Measurements from ENCODE around the gene EXOC6.
A peak's percentile ranks its signal among the peaks of the same experiment; 100 is the strongest.
"Not testable (repeated sequence)": the region's sequence is repeated elsewhere in the genome, so short reads cannot be mapped to it uniquely, and the experiment has no call there.

EXOC6 gene

DNA sequence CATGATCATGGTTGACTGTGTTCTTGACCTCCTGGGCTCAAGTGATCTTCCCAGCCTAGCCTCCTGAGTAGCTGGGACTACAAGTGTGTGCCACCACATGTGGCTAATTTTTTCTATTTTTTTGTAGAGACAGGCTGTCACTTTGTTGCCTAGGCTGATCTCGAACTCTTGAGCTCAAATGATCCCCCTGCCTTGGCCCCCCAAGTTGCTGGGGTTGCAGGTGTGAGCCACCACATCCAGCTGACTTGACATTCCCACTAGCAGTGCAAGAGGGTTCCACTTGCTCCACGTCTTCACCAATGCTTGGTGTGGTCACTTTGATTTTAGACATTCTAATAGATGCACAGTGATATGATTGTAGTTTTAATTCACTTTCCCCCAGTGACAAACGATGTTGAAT, 250.5 kb downstream of the EXOC6 start:
- H3K4me3 ChIP-seq (ENCODE audit: low read depth, low read length): no peak overlapping the region
- POLR2A ChIA-PET: no interaction called here
- CTCF ChIA-PET: no interaction called here
- TF ChIP-seq, protein P1, sequence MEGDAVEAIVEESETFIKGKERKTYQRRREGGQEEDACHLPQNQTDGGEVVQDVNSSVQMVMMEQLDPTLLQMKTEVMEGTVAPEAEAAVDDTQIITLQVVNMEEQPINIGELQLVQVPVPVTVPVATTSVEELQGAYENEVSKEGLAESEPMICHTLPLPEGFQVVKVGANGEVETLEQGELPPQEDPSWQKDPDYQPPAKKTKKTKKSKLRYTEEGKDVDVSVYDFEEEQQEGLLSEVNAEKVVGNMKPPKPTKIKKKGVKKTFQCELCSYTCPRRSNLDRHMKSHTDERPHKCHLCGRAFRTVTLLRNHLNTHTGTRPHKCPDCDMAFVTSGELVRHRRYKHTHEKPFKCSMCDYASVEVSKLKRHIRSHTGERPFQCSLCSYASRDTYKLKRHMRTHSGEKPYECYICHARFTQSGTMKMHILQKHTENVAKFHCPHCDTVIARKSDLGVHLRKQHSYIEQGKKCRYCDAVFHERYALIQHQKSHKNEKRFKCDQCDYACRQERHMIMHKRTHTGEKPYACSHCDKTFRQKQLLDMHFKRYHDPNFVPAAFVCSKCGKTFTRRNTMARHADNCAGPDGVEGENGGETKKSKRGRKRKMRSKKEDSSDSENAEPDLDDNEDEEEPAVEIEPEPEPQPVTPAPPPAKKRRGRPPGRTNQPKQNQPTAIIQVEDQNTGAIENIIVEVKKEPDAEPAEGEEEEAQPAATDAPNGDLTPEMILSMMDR (IDR thresholded peaks at IDR 0.05; ENCODE audit: insufficient read depth, low read length, missing control alignments): no peak
- DNase-seq (ENCODE audit: low read depth, low spot score): no peak

DNA sequence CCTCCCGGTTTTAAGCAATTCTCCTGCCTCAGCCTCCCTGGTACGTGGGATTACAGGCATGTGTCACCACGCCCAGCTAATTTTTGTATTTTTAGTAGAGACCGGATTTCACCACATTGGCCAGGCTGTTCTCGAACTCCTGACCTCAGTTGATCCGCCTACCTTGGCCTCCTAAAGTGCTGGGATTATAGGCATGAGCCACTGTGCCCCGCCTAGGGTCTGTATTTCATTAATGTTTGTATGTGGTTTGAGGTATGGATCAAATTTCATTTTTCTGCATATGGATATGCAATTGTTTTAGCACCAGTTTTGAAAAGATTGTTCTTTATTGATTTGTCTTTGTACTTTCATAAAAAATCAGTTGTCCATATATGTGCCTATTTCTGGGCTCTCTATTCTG, 251.3 kb downstream of the EXOC6 start:
- TF ChIP-seq, protein P1 (IDR thresholded peaks at IDR 0.05; ENCODE audit: insufficient read depth, low read length, missing control alignments): no peak
- DNase-seq (ENCODE audit: low read depth, low spot score): no peak
- H3K4me3 ChIP-seq (ENCODE audit: low read depth, low read length): no peak overlapping the region
- CTCF ChIA-PET: interaction anchor here (1.4 kb wide), 1 partner anchor 19 kb away, joined by 7 read pairs; no protein-coding TSS in a partner anchor
- POLR2A ChIA-PET: no interaction called here

GRCh38 chr10:93101148-93101547, 252.8 kb downstream of the EXOC6 start:
- POLR2A ChIA-PET; DNase-seq (ENCODE audit: low read depth, low spot score); H3K4me3 ChIP-seq (ENCODE audit: low read depth, low read length): not testable (repeated sequence)
- CTCF ChIA-PET: interaction anchor here (1.3 kb wide), 1 partner anchor 22 kb away, joined by 3 read pairs; no protein-coding TSS in a partner anchor

DNA sequence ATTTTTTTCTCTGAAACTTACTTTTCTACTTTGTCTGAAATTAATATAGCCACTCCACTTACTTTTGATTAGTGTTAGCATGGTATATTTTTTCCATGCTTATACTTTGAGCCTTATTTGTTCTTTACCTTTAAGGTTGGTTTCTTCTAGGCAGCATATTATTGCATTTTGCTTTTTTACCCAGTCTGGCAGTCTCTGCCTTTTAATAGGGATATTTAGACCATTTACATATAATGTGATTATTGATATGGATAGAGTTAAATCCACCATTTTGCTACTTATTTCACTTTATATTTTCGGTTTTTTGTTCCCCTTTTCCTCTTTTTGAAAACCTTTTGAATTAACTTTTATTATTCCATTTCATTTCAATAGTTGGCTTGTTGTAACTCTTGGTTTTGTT, 255.6 kb downstream of the EXOC6 start:
- DNase-seq (ENCODE audit: low read depth, low spot score): no peak
- POLR2A ChIA-PET: no interaction called here
- CTCF ChIA-PET: interaction anchor here (2.3 to 2.4 kb wide), 2 partner anchors 11 to 23 kb away, joined by 9 to 16 read pairs; no protein-coding TSS in a partner anchor
- TF ChIP-seq, protein P1 (IDR thresholded peaks at IDR 0.05; ENCODE audit: insufficient read depth, low read length, missing control alignments): no peak
- H3K4me3 ChIP-seq (ENCODE audit: low read depth, low read length): no peak overlapping the region

DNA sequence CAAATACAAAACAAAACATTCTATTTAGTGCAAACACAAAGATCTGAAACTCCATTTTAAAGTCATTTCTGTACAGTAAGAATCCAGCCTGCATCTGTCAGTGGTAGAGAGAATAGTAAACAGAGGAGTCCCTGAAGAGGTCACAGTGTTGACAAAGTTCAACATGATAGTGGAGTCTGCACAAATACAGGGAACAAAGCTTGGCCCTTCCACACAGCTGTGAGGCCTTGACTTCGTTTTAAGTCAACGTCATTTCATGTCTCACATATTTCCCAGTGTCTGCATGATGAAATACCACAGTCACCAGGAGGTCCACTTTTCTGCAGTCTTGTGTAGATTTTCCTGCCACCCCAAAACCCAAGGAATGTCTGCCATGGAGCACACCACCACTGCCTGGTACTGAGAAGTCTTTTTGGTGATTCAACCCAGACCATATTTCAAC, 258.3 kb downstream of the EXOC6 start:
- no peak overlapping the region for H3K4me3 ChIP-seq (ENCODE audit: low read depth, low read length)
- peak; percentile 58 for DNase-seq (ENCODE audit: low read depth, low spot score)
- ChIA-PET POLR2A (no interaction called here), CTCF (interaction anchor here (1.0 to 1.7 kb wide), 6 partner anchors 9 to 44 kb away, joined by 3 to 10 read pairs (median 4); no protein-coding TSS in a partner anchor)
- TF ChIP-seq, protein P1 (IDR thresholded peaks at IDR 0.05; ENCODE audit: insufficient read depth, low read length, missing control alignments): no peak

Measured in AG04449 (cell line).